Neural progenitor cell (in vitro differentiated cells): ENCODE data around the gene COL5A3. TPM values are rescaled to one million over a fixed set of nuclear protein-coding genes. Genes with fewer than 3 reads are reported as not detected.

ENCODE experiments used
- DNase-seq: peaks from one replicate; pipeline ENCODE4 v3.0.0-alpha.2; 2016; ENCODE audit warnings: low spot score
- H2AFZ ChIP-seq: fragments of 200-600 bp; sonication (generic); replicated peaks from 2 replicates; pipeline ENCODE4 v1.6.1; 2016; ENCODE audit warnings: antibody characterized with exemption
- H3F3A ChIP-seq: fragments of 200-600 bp; sonication (generic); 2 replicates; pipeline ENCODE4 v1.6.1; 2016; ENCODE audit warnings: antibody characterized with exemption, low read depth
- H3K27ac ChIP-seq: fragments of 200-600 bp; sonication (generic); 2 replicates; pipeline ENCODE4 v1.5.1; 2016; ENCODE audit warnings: mild to moderate bottlenecking
- H3K27me3 ChIP-seq: fragments of 200-600 bp; sonication (generic); 2 replicates; pipeline ENCODE4 v1.6.1; 2016; ENCODE audit warnings: mild to moderate bottlenecking, moderate library complexity
- H3K36me3 ChIP-seq: fragments of 200-600 bp; sonication (generic); 2 replicates; pipeline ENCODE4 v1.5.1; 2016
- H3K4me1 ChIP-seq: fragments of 200-600 bp; sonication (generic); 2 replicates; pipeline ENCODE4 v1.6.1; 2016; ENCODE audit warnings: mixed run types
- H3K4me2 ChIP-seq: fragments of 200-600 bp; sonication (generic); 2 replicates; pipeline ENCODE4 v1.6.1; 2016
- H3K4me3 ChIP-seq: fragments of 200-600 bp; sonication (generic); 2 replicates; pipeline ENCODE4 v1.5.1; 2016
- H3K79me2 ChIP-seq: fragments of 200-600 bp; sonication (generic); 2 replicates; pipeline ENCODE4 v1.6.1; 2016; ENCODE audit warnings: low read depth
- H3K9ac ChIP-seq: fragments of 200-600 bp; sonication (generic); 2 replicates; pipeline ENCODE4 v1.6.1; 2016
- H3K9me3 ChIP-seq: fragments of 200-600 bp; sonication (generic); 2 replicates; pipeline ENCODE4 v1.5.1; 2016; ENCODE audit warnings: low read depth
- H4K20me1 ChIP-seq: fragments of 200-600 bp; sonication (generic); 2 replicates; pipeline ENCODE4 v1.6.1; 2016; ENCODE audit warnings: low read depth
- H3K27ac Mint-ChIP-seq: 3 replicates; pipeline ENCODE4 v1.8.0; 2021; ENCODE audit warnings: mixed read lengths
- H3K27me3 Mint-ChIP-seq: 2 replicates; pipeline ENCODE4 v1.8.0; 2022; ENCODE audit warnings: low read depth, mild to moderate bottlenecking, inconsistent platforms, moderate library complexity, mixed read lengths; ENCODE audit not compliant: insufficient read depth
- H3K36me3 Mint-ChIP-seq: 3 replicates; pipeline ENCODE4 v1.8.0; 2021; ENCODE audit warnings: mixed read lengths
- H3K4me1 Mint-ChIP-seq: 3 replicates; pipeline ENCODE4 v1.8.0; 2021; ENCODE audit warnings: mixed read lengths
- H3K4me3 Mint-ChIP-seq: 3 replicates; pipeline ENCODE4 v1.8.0; 2021; ENCODE audit warnings: mild to moderate bottlenecking, moderate library complexity, mixed read lengths
- H3K9me3 Mint-ChIP-seq: 3 replicates; pipeline ENCODE4 v1.8.0; 2020; ENCODE audit warnings: mixed read lengths
- EZH2 ChIP-seq: fragments of 200-600 bp; sonication (generic); IDR thresholded peaks from 2 replicates; pipeline ENCODE4 v1.6.1; 2017; ENCODE audit warnings: antibody characterized with exemption, mild to moderate bottlenecking, moderate library complexity
- EZH2phosphoT487 ChIP-seq: fragments of 200-600 bp; sonication (generic); IDR thresholded peaks from 2 replicates; pipeline ENCODE4 v1.6.1; 2017; ENCODE audit warnings: antibody characterized with exemption
- total RNA-seq: library from RNA; depleted of rRNA; stranded (reverse); fragments of >200 nt; gene quantifications from 2 replicates; pipeline ENCODE4 v1.2.3, GENCODE V29; 2015; ENCODE audit warnings: low replicate concordance
- TF ChIP-seq, protein P1 (sequence below): fragments of 200-600 bp; sonication (generic); IDR thresholded peaks from 2 replicates; pipeline ENCODE4 v1.5.1; 2017; ENCODE audit warnings: antibody characterized with exemption, mild to moderate bottlenecking

COL5A3 gene
- total RNA-seq, 1 donor from 2014 or later = not detected

DNA sequence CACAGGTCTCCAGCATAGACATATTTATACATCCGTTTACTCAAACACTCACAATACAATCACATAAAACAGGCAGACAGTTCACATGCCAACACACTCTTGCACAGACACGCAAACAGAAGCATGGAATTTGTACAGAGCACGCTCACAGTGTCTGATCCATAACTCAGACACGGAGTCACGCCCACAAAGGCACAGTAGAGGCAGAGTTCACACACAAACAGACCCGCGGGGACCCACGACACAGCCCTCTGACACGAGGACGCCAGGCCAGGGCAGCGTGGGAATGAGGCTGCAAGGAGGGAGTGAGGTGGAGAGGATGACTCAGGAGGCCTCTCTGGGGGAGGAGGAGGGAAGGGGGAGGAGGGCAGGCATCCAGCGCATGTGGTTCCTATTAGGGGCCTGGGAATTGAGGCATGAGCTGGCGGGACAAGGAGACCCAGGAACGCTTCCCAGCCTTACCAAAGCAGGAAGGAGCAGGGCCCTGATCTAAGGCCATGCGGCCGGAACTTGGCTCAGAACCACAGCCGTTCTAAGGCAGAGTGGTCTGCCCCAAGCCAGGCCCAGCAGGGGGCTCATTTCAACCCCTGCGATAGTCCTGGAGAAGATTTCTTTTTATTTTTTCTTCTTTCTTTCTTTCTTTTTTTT lies 64.9 kb downstream of the COL5A3 start:
- Histone ChIP-seq H3K4me3 (no peak overlapping the region), H3K27ac (no peak overlapping the region), H3K4me2 (no peak overlapping the region), H3F3A (no peaks in the 10 kb centered on the region), H3K79me2 (no peaks in the 10 kb centered on the region), H3K4me1 (peaks cover 2% of the 10 kb centered on the region), H3K36me3 (no peaks in the 10 kb centered on the region), H3K9ac (no peak overlapping the region), H4K20me1 (no peaks in the 10 kb centered on the region), H3K9me3 (no peaks in the 10 kb centered on the region), H3K27me3 (no peaks in the 10 kb centered on the region), H2AFZ (peak overlapping the region; percentile 78)
- Mint-ChIP-seq H3K4me1 (peaks cover 11% of the 10 kb centered on the region), H3K27me3 (peaks cover 15% of the 10 kb centered on the region), H3K9me3 (peaks cover 8% of the 10 kb centered on the region), H3K4me3 (peak overlapping the region; percentile 42), H3K27ac (peak overlapping the region; percentile 79), H3K36me3 (no peaks in the 10 kb centered on the region)
- peak; percentile 31 for DNase-seq
- no peak for TF ChIP-seq EZH2
- TF ChIP-seq, protein P1, sequence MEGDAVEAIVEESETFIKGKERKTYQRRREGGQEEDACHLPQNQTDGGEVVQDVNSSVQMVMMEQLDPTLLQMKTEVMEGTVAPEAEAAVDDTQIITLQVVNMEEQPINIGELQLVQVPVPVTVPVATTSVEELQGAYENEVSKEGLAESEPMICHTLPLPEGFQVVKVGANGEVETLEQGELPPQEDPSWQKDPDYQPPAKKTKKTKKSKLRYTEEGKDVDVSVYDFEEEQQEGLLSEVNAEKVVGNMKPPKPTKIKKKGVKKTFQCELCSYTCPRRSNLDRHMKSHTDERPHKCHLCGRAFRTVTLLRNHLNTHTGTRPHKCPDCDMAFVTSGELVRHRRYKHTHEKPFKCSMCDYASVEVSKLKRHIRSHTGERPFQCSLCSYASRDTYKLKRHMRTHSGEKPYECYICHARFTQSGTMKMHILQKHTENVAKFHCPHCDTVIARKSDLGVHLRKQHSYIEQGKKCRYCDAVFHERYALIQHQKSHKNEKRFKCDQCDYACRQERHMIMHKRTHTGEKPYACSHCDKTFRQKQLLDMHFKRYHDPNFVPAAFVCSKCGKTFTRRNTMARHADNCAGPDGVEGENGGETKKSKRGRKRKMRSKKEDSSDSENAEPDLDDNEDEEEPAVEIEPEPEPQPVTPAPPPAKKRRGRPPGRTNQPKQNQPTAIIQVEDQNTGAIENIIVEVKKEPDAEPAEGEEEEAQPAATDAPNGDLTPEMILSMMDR = no peak
- TF ChIP-seq EZH2phosphoT487 = no peak

DNA sequence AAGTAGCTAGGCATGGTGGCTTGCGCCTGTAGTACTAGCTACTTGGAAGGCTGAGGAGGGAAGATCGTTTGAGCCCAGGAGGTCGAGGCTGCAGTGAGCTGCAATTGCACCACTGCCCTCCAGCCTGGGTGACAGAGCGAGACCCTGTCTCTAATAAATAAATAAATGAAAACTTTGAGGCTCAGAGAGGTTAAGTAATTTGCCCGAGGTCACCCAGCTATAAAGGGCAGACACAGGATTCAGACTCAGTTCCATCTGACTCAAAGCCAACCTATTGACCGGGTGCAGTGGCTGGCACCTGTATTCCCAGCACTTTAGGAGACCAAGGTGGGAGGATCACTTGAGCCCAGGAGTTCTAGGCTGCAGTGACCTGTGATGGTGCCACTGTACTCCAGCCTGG lies 66.6 kb downstream of the COL5A3 start:
- Histone ChIP-seq H3F3A (no peaks in the 10 kb centered on the region), H2AFZ (no peak overlapping the region), H3K4me2 (no peak overlapping the region), H3K9me3 (no peaks in the 10 kb centered on the region), H3K27me3 (no peaks in the 10 kb centered on the region), H3K79me2 (no peaks in the 10 kb centered on the region), H3K4me1 (peaks cover 2% of the 10 kb centered on the region), H3K36me3 (no peaks in the 10 kb centered on the region), H3K4me3 (no peak overlapping the region), H4K20me1 (no peaks in the 10 kb centered on the region), H3K27ac (no peak overlapping the region), H3K9ac (no peak overlapping the region)
- no peak overlapping the region for H3K4me3 Mint-ChIP-seq
- DNase-seq = no peak
- peaks cover 17% of the 10 kb centered on the region for H3K27me3 Mint-ChIP-seq
- TF ChIP-seq EZH2 (no peak), EZH2phosphoT487 (no peak)
- TF ChIP-seq, protein P1 = no peak
- peaks cover 11% of the 10 kb centered on the region for H3K4me1 Mint-ChIP-seq
- H3K36me3 Mint-ChIP-seq = no peaks in the 10 kb centered on the region
- peaks cover 8% of the 10 kb centered on the region for H3K9me3 Mint-ChIP-seq
- H3K27ac Mint-ChIP-seq = no peak overlapping the region

DNA sequence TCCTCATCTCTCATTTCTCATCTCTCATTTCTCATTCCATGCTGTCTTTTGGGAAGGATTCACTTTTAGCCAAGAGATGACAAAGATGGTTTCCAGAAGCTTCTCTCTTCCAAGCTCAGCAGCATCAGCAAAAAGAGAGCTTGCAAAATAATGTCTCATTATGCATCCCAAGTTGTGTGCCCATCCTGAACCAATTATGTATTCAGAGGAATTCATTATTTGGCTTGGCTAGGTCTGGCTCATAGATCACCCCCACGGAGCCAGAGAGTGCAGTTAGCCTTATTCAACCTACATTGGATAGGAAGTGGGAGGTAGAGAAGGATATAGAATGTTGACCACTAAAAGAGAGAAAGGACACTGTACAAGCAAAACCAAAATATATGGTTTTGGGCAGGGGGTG lies 68.6 kb downstream of the COL5A3 start:
- Histone ChIP-seq H3K9ac (no peak overlapping the region), H3K4me1 (peaks cover 5% of the 10 kb centered on the region), H3K27me3 (peaks cover 11% of the 10 kb centered on the region), H3K9me3 (no peaks in the 10 kb centered on the region), H3K79me2 (no peaks in the 10 kb centered on the region), H3K36me3 (no peaks in the 10 kb centered on the region), H2AFZ (no peak overlapping the region), H3K27ac (no peak overlapping the region), H3K4me3 (no peak overlapping the region), H3F3A (peaks cover 11% of the 10 kb centered on the region), H4K20me1 (no peaks in the 10 kb centered on the region), H3K4me2 (no peak overlapping the region)
- DNase-seq = no peak
- Mint-ChIP-seq H3K36me3 (no peaks in the 10 kb centered on the region), H3K9me3 (peaks cover 8% of the 10 kb centered on the region), H3K27me3 (peaks cover 23% of the 10 kb centered on the region), H3K4me3 (no peak overlapping the region), H3K4me1 (peaks cover 13% of the 10 kb centered on the region), H3K27ac (no peak overlapping the region)
- TF ChIP-seq EZH2phosphoT487 (no peak), EZH2 (no peak)
- TF ChIP-seq, protein P1 = no peak
